GM12878 (cell line): Measurements from ENCODE around the gene HSPB6. TPM values are rescaled to one million over a fixed set of nuclear protein-coding genes. Genes with fewer than 3 reads are reported as not detected.

ENCODE experiments used
- ATAC-seq: fragments of 200-7000 bp; cut with Tn5 transposase; 3 replicates; pipeline ENCODE4 v1.9.1; 2020; ENCODE audit warnings: mild to moderate bottlenecking, moderate library complexity
- BruUV-seq: library from RNA; stranded (reverse); fragments of 400-500 nt; replicated peaks from 2 replicates; lab custom pipeline; 2021; lab: Mats Ljungman, UMichigan
- CTCF ChIA-PET: fragments of 300-600 bp; sonication (Branson Sonifier 250); formaldehyde crosslinking; extraction: SDS; loops from one replicate; lab custom pipeline; 2021; ENCODE audit warnings: inconsistent platforms; lab: Yijun Ruan, JAX
- POLR2A ChIA-PET: fragments of 350-600 bp; formaldehyde crosslinking; extraction: SDS; loops from one replicate; lab custom pipeline; 2021; ENCODE audit warnings: inconsistent platforms; lab: Charles Lee
- RAD21 ChIA-PET: fragments of 300-600 bp; sonication (Branson Sonifier 250); formaldehyde crosslinking; loops from one replicate; lab custom pipeline; 2023; ENCODE audit warnings: antibody characterized with exemption; ENCODE audit not compliant: unreplicated experiment; lab: Charles Lee
- SMC1A ChIA-PET: fragments of 300-600 bp; sonication (Branson Sonifier 250); formaldehyde crosslinking; loops from one replicate; lab custom pipeline; 2023; ENCODE audit not compliant: unreplicated experiment, uncharacterized antibody; lab: Charles Lee
- DNase-seq: peaks from one replicate; pipeline ENCODE4 v3.0.0-alpha.2; 2011; ENCODE audit warnings: low read depth, low spot score
- FAIRE-seq: peaks from 3 replicates; lab custom pipeline; 2011; peaks lifted over from hg19 to GRCh38; lab: Jason Lieb, UNC
- H2AFZ ChIP-seq: 2 replicates; pipeline ENCODE4 v1.6.0; 2011; ENCODE audit warnings: low read depth, low read length, control low read depth; ENCODE audit not compliant: control insufficient read depth
- H3K27ac ChIP-seq: 2 replicates; pipeline ENCODE4 v1.5.1; 2011; ENCODE audit warnings: control low read depth; ENCODE audit not compliant: control insufficient read depth, insufficient read depth
- H3K27me3 ChIP-seq, 2 experiments: replicated peaks in 1 of 2; 2 replicates each; pipeline versions ENCODE4 v1.6.0 to v1.6.1; 2011; ENCODE audit warnings: low read length in 1 of 2; ENCODE audit not compliant: control insufficient read depth in 2 of 2, insufficient read depth in 2 of 2
- H3K36me3 ChIP-seq, 2 experiments: 2 replicates each; pipeline ENCODE4 v1.5.1; 2011; ENCODE audit warnings: low read length in 1 of 2; ENCODE audit not compliant: control insufficient read depth in 2 of 2, insufficient read depth in 2 of 2
- H3K4me1 ChIP-seq: 2 replicates; pipeline ENCODE4 v1.6.1; 2011; ENCODE audit warnings: mild to moderate bottlenecking, low read length, moderate library complexity, mixed read lengths; ENCODE audit not compliant: control insufficient read depth, insufficient read depth
- H3K4me2 ChIP-seq: 2 replicates; pipeline ENCODE4 v1.6.0; 2011; ENCODE audit warnings: control low read depth; ENCODE audit not compliant: control insufficient read depth, insufficient read depth
- H3K4me3 ChIP-seq: fragments of 200-600 bp; sonication (generic); 2 replicates; pipeline ENCODE4 v1.5.1; 2016
- H3K79me2 ChIP-seq: 2 replicates; pipeline ENCODE4 v1.6.0; 2011; ENCODE audit warnings: low read length; ENCODE audit not compliant: control insufficient read depth, insufficient read depth
- H3K9ac ChIP-seq: 2 replicates; pipeline ENCODE4 v1.8.0; 2011; ENCODE audit warnings: low read length, control low read depth, mixed read lengths; ENCODE audit not compliant: control insufficient read depth, insufficient read depth
- H3K9me3 ChIP-seq: replicated peaks from 3 replicates; pipeline ENCODE4 v1.5.1; 2011; ENCODE audit warnings: mild to moderate bottlenecking, low read length; ENCODE audit not compliant: control insufficient read depth, insufficient read depth
- H4K20me1 ChIP-seq: 2 replicates; pipeline ENCODE4 v1.6.0; 2011; ENCODE audit not compliant: control insufficient read depth, insufficient read depth
- CBFB ChIP-seq: IDR thresholded peaks from 2 replicates; pipeline ENCODE4 v1.6.1; 2016; ENCODE audit warnings: antibody characterized with exemption, low read depth
- CHD1 ChIP-seq: IDR thresholded peaks from 2 replicates; pipeline ENCODE4 v1.6.1; 2012; ENCODE audit warnings: low read depth, low read length, improper control_type of control experiment
- EP300 ChIP-seq, 2 experiments: fragments of 150-350 bp in 1 of 2; IDR thresholded peaks; 2 replicates each; pipeline ENCODE4 v1.6.1; 2011 to 2012; ENCODE audit warnings: low read depth in 2 of 2, low read length in 2 of 2, borderline replicate concordance in 1 of 2, improper control_type of control experiment in 1 of 2, inconsistent platforms in 1 of 2; ENCODE audit not compliant: control insufficient read depth in 1 of 2
- FOS ChIP-seq: IDR thresholded peaks from 3 replicates; pipeline ENCODE4 v1.6.1; 2011; ENCODE audit warnings: borderline replicate concordance; ENCODE audit not compliant: insufficient read length; ENCODE audit errors: extremely low read depth
- FOXM1 ChIP-seq: IDR thresholded peaks from 2 replicates; pipeline ENCODE4 v1.6.1; 2012; ENCODE audit warnings: low read depth, mild to moderate bottlenecking, inconsistent platforms, low read length, moderate library complexity
- HDAC6 ChIP-seq: fragments of 200-600 bp; sonication (generic); IDR thresholded peaks from one replicate; pipeline ENCODE4 v1.8.0; 2017; ENCODE audit warnings: antibody characterized with exemption; ENCODE audit not compliant: unreplicated experiment
- IRF4 ChIP-seq: IDR thresholded peaks from 2 replicates; pipeline ENCODE4 v1.6.1; 2011; ENCODE audit warnings: low read depth, low read length
- LARP7 ChIP-seq: fragments of 450-650 bp; IDR thresholded peaks from 2 replicates; pipeline ENCODE4 v1.6.1; 2017; ENCODE audit warnings: mild to moderate bottlenecking
- MXI1 ChIP-seq: fragments of 150-350 bp; IDR thresholded peaks from 2 replicates; pipeline ENCODE4 v1.6.1; 2011; ENCODE audit warnings: low read depth, mild to moderate bottlenecking, inconsistent platforms, low read length, improper control_type of control experiment
- MYC ChIP-seq: IDR thresholded peaks from 2 replicates; pipeline ENCODE4 v1.6.1; 2011; ENCODE audit warnings: mild to moderate bottlenecking, low read length, moderate library complexity, inconsistent platforms; ENCODE audit not compliant: insufficient read depth, insufficient replicate concordance, insufficient read length, severe bottlenecking
- POLR2A ChIP-seq: IDR thresholded peaks from 2 replicates; pipeline ENCODE4 v1.6.1; 2011; ENCODE audit warnings: low read depth, mild to moderate bottlenecking, low read length
- SMARCA5 ChIP-seq: fragments of 450-650 bp; IDR thresholded peaks from 2 replicates; pipeline ENCODE4 v1.6.1; 2017; ENCODE audit warnings: mild to moderate bottlenecking
- SPI1 ChIP-seq: IDR thresholded peaks from 2 replicates; pipeline ENCODE4 v1.6.1; 2011; ENCODE audit warnings: low read depth, mild to moderate bottlenecking, low read length, moderate library complexity, borderline replicate concordance; ENCODE audit not compliant: insufficient read depth
- SUZ12 ChIP-seq: fragments of 200-600 bp; sonication (generic); IDR thresholded peaks from one replicate; pipeline ENCODE4 v1.6.1; 2018; ENCODE audit warnings: antibody characterized with exemption, mild to moderate bottlenecking; ENCODE audit not compliant: unreplicated experiment
- TCF3 ChIP-seq: IDR thresholded peaks from 2 replicates; pipeline ENCODE4 v1.6.1; 2012; ENCODE audit warnings: low read depth, mild to moderate bottlenecking, low read length, borderline replicate concordance; ENCODE audit not compliant: insufficient read depth
- WRNIP1 ChIP-seq: IDR thresholded peaks from 2 replicates; pipeline ENCODE4 v1.6.1; 2011; ENCODE audit warnings: low read depth, low read length, improper control_type of control experiment, borderline replicate concordance
- ZNF274 ChIP-seq: IDR thresholded peaks from one replicate; pipeline ENCODE4 v1.8.0; 2011; ENCODE audit not compliant: insufficient read length, insufficient read depth
- ZNF622 ChIP-seq: fragments of 450-650 bp; IDR thresholded peaks from 2 replicates; pipeline ENCODE4 v1.6.1; 2017; ENCODE audit warnings: mild to moderate bottlenecking, inconsistent platforms
- WGBS: methylation state at CpG from one replicate; pipeline ENCODE4 v1.1.6; 2016; ENCODE audit warnings: low lambda C conversion rate; ENCODE audit not compliant: insufficient replicate concordance, insufficient coverage; ENCODE audit errors: missing lambda C conversion rate; 5-methylcytosine and 5-hydroxymethylcytosine counted together
- in situ Hi-C: fragments of 300-500 bp; cut with MboI; formaldehyde crosslinking; loops from 9 replicates; pipeline ENCODE4 v1.14.3; 2018; ENCODE audit warnings: mixed read lengths
- intact Hi-C: fragments of 100-400 bp; cut with micrococcal nuclease; formaldehyde crosslinking; loops from one replicate; pipeline ENCODE4 v1.14.2; 2022; ENCODE audit not compliant: unreplicated experiment
- polyA plus RNA-seq, 11 experiments: library from polyadenylated mRNA; depleted of rRNA in 4 of 11; unstranded in 6 of 11; stranded (reverse) in 5 of 11; fragments of >200 nt; fragmentation: Nextera tagmentation in 4 of 11; fragmentation: Illumina TruSeq in 1 of 11; extraction: Ambion mirVana in 4 of 11; extraction: Trizol in 1 of 11; gene quantifications; 1 replicate in 1 of 11; 2 replicates in 10 of 11; pipeline versions ENCODE4 v1.2.1 to v1.2.3, GENCODE V29; 2011 to 2016; ENCODE audit warnings: inconsistent platforms in 2 of 11, missing spikeins in 2 of 11, low read depth in 1 of 11
- total RNA-seq, 4 experiments: library from RNA; depleted of rRNA in 3 of 4; stranded (reverse); fragments of >200 nt in 3 of 4; fragmentation: Illumina TruSeq in 1 of 4; extraction: Trizol in 1 of 4; gene quantifications; 2 replicates each; pipeline versions ENCODE4 v1.2.1 to v1.2.3, GENCODE V29; 2013 to 2021
- TF ChIP-seq, protein P1 (sequence below): fragments of 450-650 bp; IDR thresholded peaks from 2 replicates; pipeline ENCODE4 v1.6.1; 2016; ENCODE audit warnings: mild to moderate bottlenecking, moderate library complexity, borderline replicate concordance

HSPB6 gene
- total and polyA plus RNA-seq, 10 of the 15 experiments (the other 5 are each of a cell fraction or from before 2014, with no cell fraction given) = 0.09 to 1.6 (median 0.36) TPM; not detected in 4

DNA sequence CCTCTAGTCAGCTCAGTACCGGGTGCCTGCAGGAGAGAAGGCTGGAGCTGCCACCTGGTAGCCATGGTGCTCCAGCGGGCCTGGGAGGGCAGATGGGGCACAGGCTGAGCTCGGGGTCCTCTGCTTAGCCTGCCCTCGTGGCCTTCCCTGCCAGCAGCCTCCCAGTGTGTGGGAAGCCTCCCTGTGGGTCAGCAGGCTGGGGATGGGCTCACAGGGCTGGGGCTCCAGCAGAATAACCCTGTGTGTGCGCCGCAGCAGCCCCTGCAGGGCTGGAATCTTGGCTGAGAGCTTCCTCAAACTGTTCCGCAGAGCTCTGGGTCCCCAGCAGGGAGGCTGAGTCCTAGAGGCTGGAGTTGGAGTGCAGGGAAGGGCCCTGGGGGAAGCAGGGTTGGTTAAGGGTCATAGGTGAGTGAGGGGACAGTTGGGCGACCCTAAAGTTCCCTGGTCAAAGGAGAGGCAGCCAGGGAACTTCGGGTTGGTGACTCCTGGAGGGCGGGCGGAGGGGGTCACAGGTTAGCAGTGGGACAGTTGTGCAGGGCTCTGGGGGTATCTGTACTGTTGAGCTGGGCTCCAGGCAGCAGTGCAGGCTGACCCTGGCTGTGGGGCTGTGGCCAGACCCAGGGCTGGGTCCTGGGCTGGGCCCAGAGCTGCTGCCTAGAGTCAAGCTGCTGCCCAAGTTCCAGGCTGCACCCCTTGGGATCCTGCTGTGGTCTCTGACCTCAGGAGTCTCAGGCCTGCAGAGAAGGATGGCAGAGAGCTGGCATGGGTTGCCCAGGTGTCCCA is 32.6 kb upstream of the HSPB6 start (continued):
- no peak for TF ChIP-seq SUZ12

DNA sequence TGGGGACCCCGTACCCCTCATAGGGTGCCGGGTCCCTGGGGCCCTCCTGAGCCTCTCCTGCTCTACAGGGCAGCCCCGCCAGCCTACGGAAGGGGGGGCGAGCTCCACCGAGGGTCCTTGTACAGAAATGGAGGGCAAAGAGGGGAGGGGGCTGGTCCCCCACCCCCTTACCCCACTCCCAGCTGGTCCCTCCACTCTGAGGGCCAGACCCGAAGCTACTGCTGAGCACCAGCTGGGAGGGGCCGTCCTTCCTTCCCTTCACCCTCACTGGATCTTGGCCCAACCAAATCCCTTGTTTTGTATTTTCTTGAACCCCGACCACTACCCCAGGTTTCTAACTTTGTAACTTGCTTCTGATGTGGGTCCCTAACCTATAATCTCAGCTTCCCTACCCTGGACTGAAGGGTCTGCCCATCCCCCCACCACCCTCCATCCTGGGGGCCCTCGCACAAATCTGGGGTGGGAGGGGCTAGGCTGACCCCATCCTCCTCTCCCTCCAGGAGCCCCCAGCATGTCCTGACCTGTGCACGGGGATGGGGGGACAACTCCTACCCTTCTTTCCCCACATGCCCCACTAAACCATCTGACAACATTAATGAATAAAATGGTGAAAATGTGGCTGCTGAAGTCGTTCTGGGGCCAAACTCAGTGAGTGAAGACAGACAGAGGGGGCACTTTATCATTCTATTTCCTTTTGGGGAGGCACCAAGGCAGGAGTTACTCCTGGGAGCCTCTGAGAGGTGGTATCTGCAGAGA is 31.6 kb upstream of the HSPB6 start:
- H3K9me3 ChIP-seq = no peaks in the 10 kb centered on the region
- POLR2A ChIA-PET = no interaction called here
- in situ Hi-C loops = no loop called here
- no peaks in the 10 kb centered on the region; a peak in 1 of 4 replicates for H3K27me3 ChIP-seq
- H3K4me2 ChIP-seq = no peak overlapping the region
- H2AFZ ChIP-seq = no peak overlapping the region
- SMC1A ChIA-PET = no interaction called here
- no peaks in the 10 kb centered on the region for H3K79me2 ChIP-seq
- H4K20me1 ChIP-seq = no peaks in the 10 kb centered on the region
- no peak overlapping the region for H3K27ac ChIP-seq
- no peak for FAIRE-seq
- WGBS = 56% methylated on average over 12 of the region's 12 CpGs
- H3K9ac ChIP-seq = no peak overlapping the region
- H3K4me1 ChIP-seq = no peaks in the 10 kb centered on the region
- CTCF ChIA-PET = interaction anchor here (1.5 to 3.1 kb wide), 2 partner anchors 12 to 94 kb away, joined by 3 to 12 read pairs; no protein-coding TSS in a partner anchor
- no peaks in the 10 kb centered on the region for H3K36me3 ChIP-seq
- intact Hi-C loops = no loop called here
- RAD21 ChIA-PET = no interaction called here
- DNase-seq = no peak
- BruUV-seq = no TSS peak
- no peak for ATAC-seq
- no peak overlapping the region for H3K4me3 ChIP-seq
- TF ChIP-seq EP300 (IDR thresholded peaks at IDR 0.05; ENCODE audit: borderline replicate concordance in 1 of 2, control insufficient read depth in 1 of 2, low read depth in 2 of 2, low read length in 2 of 2) (no peak), CHD1 (no peak), POLR2A (no peak), MXI1 (no peak), CBFB (no peak), MYC (no peak), HDAC6 (no peak), IRF4 (no peak), ZNF622 (no peak), FOS (no peak), SPI1 (no peak), FOXM1 (no peak), WRNIP1 (no peak), LARP7 (no peak), SMARCA5 (no peak), TCF3 (no peak), ZNF274 (no peak)
- TF ChIP-seq, protein P1, sequence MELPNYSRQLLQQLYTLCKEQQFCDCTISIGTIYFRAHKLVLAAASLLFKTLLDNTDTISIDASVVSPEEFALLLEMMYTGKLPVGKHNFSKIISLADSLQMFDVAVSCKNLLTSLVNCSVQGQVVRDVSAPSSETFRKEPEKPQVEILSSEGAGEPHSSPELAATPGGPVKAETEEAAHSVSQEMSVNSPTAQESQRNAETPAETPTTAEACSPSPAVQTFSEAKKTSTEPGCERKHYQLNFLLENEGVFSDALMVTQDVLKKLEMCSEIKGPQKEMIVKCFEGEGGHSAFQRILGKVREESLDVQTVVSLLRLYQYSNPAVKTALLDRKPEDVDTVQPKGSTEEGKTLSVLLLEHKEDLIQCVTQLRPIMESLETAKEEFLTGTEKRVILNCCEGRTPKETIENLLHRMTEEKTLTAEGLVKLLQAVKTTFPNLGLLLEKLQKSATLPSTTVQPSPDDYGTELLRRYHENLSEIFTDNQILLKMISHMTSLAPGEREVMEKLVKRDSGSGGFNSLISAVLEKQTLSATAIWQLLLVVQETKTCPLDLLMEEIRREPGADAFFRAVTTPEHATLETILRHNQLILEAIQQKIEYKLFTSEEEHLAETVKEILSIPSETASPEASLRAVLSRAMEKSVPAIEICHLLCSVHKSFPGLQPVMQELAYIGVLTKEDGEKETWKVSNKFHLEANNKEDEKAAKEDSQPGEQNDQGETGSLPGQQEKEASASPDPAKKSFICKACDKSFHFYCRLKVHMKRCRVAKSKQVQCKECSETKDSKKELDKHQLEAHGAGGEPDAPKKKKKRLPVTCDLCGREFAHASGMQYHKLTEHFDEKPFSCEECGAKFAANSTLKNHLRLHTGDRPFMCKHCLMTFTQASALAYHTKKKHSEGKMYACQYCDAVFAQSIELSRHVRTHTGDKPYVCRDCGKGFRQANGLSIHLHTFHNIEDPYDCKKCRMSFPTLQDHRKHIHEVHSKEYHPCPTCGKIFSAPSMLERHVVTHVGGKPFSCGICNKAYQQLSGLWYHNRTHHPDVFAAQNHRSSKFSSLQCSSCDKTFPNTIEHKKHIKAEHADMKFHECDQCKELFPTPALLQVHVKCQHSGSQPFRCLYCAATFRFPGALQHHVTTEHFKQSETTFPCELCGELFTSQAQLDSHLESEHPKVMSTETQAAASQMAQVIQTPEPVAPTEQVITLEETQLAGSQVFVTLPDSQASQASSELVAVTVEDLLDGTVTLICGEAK = no peak
